Central memory CD8-positive, alpha-beta T cell (primary cell): ENCODE data around the gene C6orf62.
"Not testable (repeated sequence)": the region's sequence is repeated elsewhere in the genome, so short reads cannot be mapped to it uniquely, and the experiment has no call there.

Experiments used
- ATAC-seq: fragments of 150-1000 bp; cut with Tn5 transposase; replicated peaks from 2 replicates; pipeline ENCODE4 v1.10.0; 2022; ENCODE audit warnings: mild to moderate bottlenecking, moderate FRiP score, moderate number of reproducible peaks; ENCODE audit not compliant: poor library complexity, severe bottlenecking; ENCODE audit errors: extremely low read depth
- DNase-seq, 2 donors: peaks; one replicate each; pipeline ENCODE4 v3.0.0; 2021; ENCODE audit warnings: low spot score in 2 of 2
- H3K27ac Mint-ChIP-seq: one replicate; pipeline ENCODE4 v1.8.0; 2022; ENCODE audit warnings: low read depth, mild to moderate bottlenecking, moderate library complexity, mixed read lengths
- H3K27me3 Mint-ChIP-seq: one replicate; pipeline ENCODE4 v1.8.0; 2022; ENCODE audit warnings: mixed read lengths
- H3K36me3 Mint-ChIP-seq: one replicate; pipeline ENCODE4 v1.8.0; 2022; ENCODE audit warnings: mild to moderate bottlenecking, moderate library complexity, mixed read lengths; ENCODE audit not compliant: insufficient read depth
- H3K4me1 Mint-ChIP-seq: one replicate; pipeline ENCODE4 v1.8.0; 2022; ENCODE audit warnings: mixed read lengths
- H3K4me3 Mint-ChIP-seq: one replicate; pipeline ENCODE4 v1.8.0; 2022; ENCODE audit warnings: mild to moderate bottlenecking, moderate library complexity, mixed read lengths
- H3K9me3 Mint-ChIP-seq: one replicate; pipeline ENCODE4 v1.8.0; 2022; ENCODE audit warnings: mixed read lengths

Gene C6orf62

DNA sequence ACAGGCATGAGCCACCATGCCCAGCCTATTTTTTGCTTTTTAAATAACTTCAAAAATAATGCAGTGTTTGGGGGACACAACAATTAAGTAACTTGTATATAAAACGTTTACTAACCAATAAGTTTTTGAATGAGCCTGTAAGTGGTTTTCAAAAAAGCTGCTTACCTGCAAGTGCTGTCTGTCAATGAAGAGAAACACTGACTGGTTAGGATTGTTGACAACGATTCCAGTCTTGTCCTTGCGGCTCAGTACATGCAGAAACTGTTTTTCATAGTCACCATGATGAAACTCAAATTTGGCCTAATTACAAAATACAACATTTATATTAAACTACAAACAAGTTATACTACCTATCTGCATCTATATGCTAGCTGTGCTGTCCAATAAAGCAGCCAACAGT lies 10.3 kb downstream of the C6orf62 start:
- H3K4me1 Mint-ChIP-seq = peaks cover 39% of the 10 kb centered on the region
- no peaks in the 10 kb centered on the region for H3K27me3 Mint-ChIP-seq
- H3K4me3 Mint-ChIP-seq = no peak overlapping the region
- no peak for DNase-seq
- H3K36me3 Mint-ChIP-seq = peaks cover 80% of the 10 kb centered on the region
- H3K9me3 Mint-ChIP-seq = no peaks in the 10 kb centered on the region
- H3K27ac Mint-ChIP-seq = no peak overlapping the region
- no peak for ATAC-seq

GRCh38 chr6:24704468-24704867 lies 14.5 kb downstream of the C6orf62 start:
- H3K9me3 Mint-ChIP-seq = no peaks in the 10 kb centered on the region
- DNase-seq (no peak), ATAC-seq (no peak)
- peaks cover 30% of the 10 kb centered on the region for H3K4me1 Mint-ChIP-seq
- H3K27ac Mint-ChIP-seq = peak overlapping the region; percentile 69
- no peak overlapping the region for H3K4me3 Mint-ChIP-seq
- H3K36me3 Mint-ChIP-seq = peaks cover 63% of the 10 kb centered on the region
- H3K27me3 Mint-ChIP-seq = no peaks in the 10 kb centered on the region

DNA sequence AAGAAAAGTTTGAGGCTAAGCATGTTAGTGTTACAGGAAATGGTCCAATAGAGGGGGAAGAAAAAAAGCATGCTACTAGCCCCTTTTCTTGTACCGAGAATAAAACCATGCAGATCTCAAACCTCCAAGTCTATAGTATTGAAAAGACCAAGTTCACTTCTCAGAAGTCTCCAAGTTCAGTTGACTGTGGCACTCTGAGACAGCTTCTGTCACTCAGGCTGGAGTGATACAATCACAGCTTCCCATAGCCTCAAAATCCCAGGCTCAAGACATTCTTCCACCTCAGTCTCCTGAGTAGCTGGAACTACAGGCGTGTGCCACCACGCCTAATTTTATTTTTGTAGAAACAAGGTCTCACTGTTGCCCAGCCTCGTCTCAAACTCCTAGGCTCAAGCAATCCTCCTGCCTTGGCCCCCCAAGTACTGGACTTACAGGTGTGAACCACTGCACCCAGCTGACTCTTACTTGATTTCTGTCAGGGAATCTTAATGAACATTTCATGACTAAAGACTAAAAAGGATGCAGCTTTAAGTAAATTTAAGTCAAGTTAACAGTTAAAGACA lies 16.2 kb downstream of the C6orf62 start:
- Mint-ChIP-seq H3K36me3 (peaks cover 51% of the 10 kb centered on the region), H3K9me3 (no peaks in the 10 kb centered on the region), H3K4me3 (no peak overlapping the region), H3K27me3 (no peaks in the 10 kb centered on the region), H3K27ac (peak overlapping the region; percentile 69), H3K4me1 (peaks cover 30% of the 10 kb centered on the region)
- ATAC-seq = no peak
- DNase-seq = no peak

DNA sequence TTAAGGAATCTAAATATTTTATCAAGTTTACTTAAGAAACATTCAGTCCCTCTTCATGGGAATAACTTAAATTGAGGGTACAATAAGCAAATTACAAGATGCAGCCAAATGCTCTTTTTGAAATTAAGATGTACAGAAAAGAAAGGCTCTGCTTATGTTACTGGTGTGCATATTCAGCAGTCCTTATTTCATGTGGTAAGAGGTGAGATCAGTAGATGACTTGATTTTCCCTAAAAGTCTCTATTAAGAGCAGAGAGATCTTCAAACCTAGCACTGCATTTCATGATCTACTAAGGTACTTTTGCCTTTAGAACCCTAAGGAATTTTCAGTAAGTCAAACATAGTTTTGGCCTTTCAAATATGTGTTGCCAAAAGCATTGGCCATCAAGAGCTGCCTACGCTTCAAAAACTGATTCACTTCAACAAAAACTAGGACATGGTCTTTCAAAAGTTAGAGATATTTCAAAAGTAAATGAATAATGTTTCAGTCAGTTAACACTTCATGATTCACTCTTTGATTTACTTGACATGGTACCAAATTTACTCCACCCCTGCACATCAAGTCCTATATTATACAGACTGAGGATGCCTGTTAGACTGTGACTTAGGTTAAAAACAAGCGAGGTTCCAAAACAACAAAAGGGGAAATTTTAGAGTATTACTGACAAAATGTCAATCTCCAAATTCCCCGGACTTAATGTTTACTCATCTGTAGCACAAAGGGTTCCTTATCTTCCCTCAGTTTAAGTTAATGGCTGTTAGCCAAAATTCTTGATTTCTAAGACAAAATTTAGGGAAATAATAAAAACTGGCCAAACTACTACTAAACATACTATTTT lies 19.2 kb downstream of the C6orf62 start:
- peaks cover 29% of the 10 kb centered on the region for H3K36me3 Mint-ChIP-seq
- DNase-seq = no peak
- peaks cover 29% of the 10 kb centered on the region for H3K4me1 Mint-ChIP-seq
- H3K4me3 Mint-ChIP-seq = no peak overlapping the region
- H3K9me3 Mint-ChIP-seq = no peaks in the 10 kb centered on the region
- no peak for ATAC-seq
- H3K27me3 Mint-ChIP-seq = no peaks in the 10 kb centered on the region
- H3K27ac Mint-ChIP-seq = peak overlapping the region; percentile 68

DNA sequence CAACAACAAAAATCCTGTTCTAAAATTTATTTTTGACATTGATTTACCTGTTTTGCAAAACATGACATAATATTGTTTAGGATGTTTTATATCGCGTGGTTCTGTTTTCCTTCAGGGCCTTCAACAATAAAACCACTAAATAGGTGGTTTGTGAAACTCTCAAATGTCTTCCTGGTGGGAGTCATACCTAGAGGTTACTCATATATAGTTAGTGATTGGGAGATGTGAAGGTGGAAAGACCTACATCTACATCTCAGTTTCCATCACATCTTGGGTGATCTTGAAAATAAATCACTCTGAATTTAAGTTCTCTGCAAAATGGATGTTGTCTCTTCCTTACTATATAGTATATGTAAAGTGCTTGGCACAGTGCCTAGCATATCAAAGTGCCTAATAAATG lies 22.9 kb downstream of the C6orf62 start:
- DNase-seq (no peak), ATAC-seq (no peak)
- Mint-ChIP-seq H3K4me1 (peaks cover 16% of the 10 kb centered on the region), H3K9me3 (no peaks in the 10 kb centered on the region), H3K4me3 (no peak overlapping the region), H3K27me3 (no peaks in the 10 kb centered on the region), H3K27ac (no peak overlapping the region), H3K36me3 (peaks cover 13% of the 10 kb centered on the region)

GRCh38 chr6:24695635-24696034 lies 23.3 kb downstream of the C6orf62 start:
- H3K4me3 Mint-ChIP-seq, H3K27me3 Mint-ChIP-seq, H3K27ac Mint-ChIP-seq, H3K9me3 Mint-ChIP-seq: not testable (repeated sequence)
- ATAC-seq = peak; percentile 70
- DNase-seq = peak in 1 of 2 donors; percentile 27
- H3K4me1 Mint-ChIP-seq = peaks cover 12% of the 10 kb centered on the region
- H3K36me3 Mint-ChIP-seq = peaks cover 15% of the 10 kb centered on the region

GRCh38 chr6:24694198-24694597 lies 24.8 kb downstream of the C6orf62 start:
- peaks cover 13% of the 10 kb centered on the region for H3K36me3 Mint-ChIP-seq
- ATAC-seq (no peak), DNase-seq (no peak)
- H3K27ac Mint-ChIP-seq = no peak overlapping the region
- H3K4me1 Mint-ChIP-seq = peaks cover 12% of the 10 kb centered on the region
- no peak overlapping the region for H3K4me3 Mint-ChIP-seq
- no peaks in the 10 kb centered on the region for H3K27me3 Mint-ChIP-seq
- H3K9me3 Mint-ChIP-seq = no peaks in the 10 kb centered on the region

DNA sequence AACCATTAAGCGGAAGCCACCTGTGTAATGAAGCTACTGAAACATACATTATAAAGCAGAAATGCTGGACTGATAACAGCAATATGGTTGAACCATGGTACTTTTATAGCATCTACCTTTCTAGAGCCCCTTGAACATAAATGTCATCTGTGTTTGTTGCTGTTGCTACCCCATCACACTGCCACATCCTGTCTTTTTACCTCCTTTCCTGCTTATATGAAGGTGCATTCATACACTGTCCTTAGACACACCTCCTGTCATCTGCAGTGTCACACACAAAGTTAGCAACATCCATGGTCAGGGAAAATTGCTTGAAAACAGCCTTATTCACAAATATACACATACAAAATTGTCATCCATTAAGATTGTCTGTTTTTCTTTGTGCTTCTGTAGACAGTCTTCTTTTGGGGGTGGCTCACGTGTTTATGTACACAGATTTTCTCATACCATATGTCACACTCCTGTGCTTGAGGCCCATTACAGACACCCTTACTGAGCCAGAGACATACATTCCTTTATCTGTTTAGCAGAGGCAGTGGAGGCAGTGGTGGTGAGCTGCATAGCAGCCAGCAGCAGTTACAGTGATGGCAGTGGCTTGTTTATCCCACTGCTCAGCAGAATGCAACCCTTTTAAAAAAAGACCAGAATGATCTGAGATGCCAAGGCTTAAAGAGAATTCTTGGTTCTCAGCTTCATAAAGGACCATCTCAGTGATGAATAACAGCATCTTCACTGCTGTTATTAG lies 25.9 kb downstream of the C6orf62 start:
- Mint-ChIP-seq H3K36me3 (peaks cover 10% of the 10 kb centered on the region), H3K27me3 (no peaks in the 10 kb centered on the region), H3K27ac (no peak overlapping the region), H3K4me3 (no peak overlapping the region), H3K9me3 (no peaks in the 10 kb centered on the region), H3K4me1 (peaks cover 12% of the 10 kb centered on the region)
- DNase-seq = no peak
- no peak for ATAC-seq

DNA sequence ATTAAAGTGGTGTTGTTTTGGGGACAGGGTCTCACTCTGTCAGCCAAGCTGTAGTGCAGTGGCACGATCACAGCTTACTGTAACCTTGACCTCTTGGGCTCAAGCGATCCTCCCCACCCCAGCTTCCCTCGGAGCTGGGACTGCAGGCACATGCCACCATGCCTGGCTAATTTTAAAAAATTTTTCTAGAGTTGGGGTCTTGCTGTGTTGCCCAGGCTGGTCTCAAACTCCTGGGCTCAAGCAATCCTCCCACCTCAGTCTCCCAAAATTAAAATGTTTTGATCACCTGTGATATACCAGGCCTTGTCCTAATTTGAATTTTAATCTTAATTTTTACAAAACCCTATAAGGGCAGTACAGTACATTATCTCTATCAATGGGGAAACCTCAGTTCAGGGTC lies 26.5 kb downstream of the C6orf62 start:
- Mint-ChIP-seq H3K4me3 (no peak overlapping the region), H3K27me3 (no peaks in the 10 kb centered on the region), H3K9me3 (no peaks in the 10 kb centered on the region), H3K27ac (no peak overlapping the region), H3K36me3 (peaks cover 10% of the 10 kb centered on the region), H3K4me1 (peaks cover 12% of the 10 kb centered on the region)
- DNase-seq (no peak), ATAC-seq (no peak)

DNA sequence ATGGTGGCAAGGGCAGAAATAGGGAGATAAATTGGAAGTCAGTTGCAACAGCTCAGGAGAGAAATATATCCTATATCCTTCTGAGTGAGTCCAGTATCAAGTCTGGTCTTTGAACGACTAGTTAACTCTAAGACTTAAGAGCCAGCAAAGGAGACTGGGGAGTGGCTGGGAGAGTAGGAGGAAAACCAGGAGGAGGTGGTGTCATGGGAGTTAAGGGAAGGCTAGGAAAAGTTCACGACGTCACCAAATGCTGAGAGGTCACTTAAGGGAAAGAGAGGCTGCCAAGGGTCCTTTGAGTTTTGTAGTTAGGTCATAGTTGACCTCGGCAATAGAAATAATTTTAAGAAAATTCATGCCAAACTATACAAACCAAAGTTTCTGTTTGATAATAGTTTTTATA lies 27.0 kb downstream of the C6orf62 start:
- Mint-ChIP-seq H3K9me3 (no peaks in the 10 kb centered on the region), H3K27me3 (no peaks in the 10 kb centered on the region), H3K4me3 (no peak overlapping the region), H3K36me3 (peaks cover 12% of the 10 kb centered on the region), H3K4me1 (peaks cover 12% of the 10 kb centered on the region), H3K27ac (no peak overlapping the region)
- DNase-seq (no peak), ATAC-seq (no peak)

DNA sequence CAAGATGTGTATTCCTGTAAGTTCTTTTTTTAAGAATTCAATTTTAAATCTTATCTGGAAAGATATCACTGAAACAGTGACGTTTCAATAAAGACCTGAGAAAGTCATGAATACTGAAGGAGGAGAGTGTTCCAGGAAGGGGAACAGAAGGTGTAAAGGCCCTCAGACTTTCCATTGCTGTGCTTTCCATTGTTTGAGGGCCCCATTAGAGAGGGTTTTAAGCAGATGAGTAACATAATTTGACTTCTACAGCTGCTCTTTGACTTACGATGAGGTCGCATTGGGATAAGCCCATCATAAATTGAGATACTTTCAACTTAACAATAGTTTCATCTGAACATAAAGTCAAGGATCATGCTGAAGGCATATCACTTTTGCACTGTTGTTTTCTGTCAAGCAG lies 27.4 kb downstream of the C6orf62 start:
- Mint-ChIP-seq H3K4me3 (no peak overlapping the region), H3K27ac (no peak overlapping the region), H3K9me3 (no peaks in the 10 kb centered on the region), H3K27me3 (no peaks in the 10 kb centered on the region), H3K36me3 (peaks cover 12% of the 10 kb centered on the region), H3K4me1 (peaks cover 12% of the 10 kb centered on the region)
- ATAC-seq (no peak), DNase-seq (no peak)

DNA sequence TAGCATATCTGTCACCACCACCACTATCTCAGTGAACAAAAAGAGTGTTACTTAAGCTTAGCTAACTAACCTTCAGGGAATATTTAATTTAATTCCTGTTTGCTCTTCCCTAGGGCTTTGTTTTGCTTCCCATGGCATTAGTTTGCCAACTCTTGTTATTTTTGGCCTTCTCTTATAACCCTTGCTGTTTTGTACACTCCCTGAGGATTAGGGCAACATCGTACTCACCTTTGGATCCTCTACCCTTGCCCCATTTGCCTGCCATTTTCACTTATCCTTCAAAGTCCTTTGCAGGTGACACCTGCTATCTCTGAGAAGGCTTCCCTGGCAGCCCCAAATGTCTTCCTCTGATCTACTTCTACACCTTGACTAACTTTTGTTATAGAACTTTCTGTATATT lies 28.4 kb downstream of the C6orf62 start:
- Mint-ChIP-seq H3K4me3 (no peak overlapping the region), H3K27ac (peak overlapping the region; percentile 3), H3K36me3 (peaks cover 10% of the 10 kb centered on the region), H3K9me3 (no peaks in the 10 kb centered on the region), H3K27me3 (no peaks in the 10 kb centered on the region), H3K4me1 (peaks cover 10% of the 10 kb centered on the region)
- ATAC-seq = no peak
- DNase-seq = no peak

DNA sequence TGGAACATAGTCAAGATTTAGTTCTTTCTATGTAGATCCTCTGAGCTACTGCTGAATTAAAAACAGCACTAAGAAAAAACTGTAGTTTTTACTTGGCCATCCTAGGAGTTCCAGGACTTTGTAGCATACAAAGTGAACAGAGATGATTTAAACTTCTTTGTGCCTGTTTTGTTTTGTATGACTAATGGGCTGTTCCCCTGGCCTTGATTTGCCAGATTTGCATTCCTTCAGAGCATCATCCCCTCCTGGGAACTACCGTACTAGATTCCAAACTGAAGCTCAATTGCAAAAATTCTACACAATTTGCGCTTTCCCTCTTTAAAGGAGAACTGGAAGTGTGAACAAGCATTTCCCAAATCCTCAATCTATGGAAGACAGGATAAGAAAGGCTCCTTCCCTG lies 29.0 kb downstream of the C6orf62 start:
- H3K4me3 Mint-ChIP-seq = no peak overlapping the region
- no peak overlapping the region for H3K27ac Mint-ChIP-seq
- DNase-seq (no peak), ATAC-seq (no peak)
- peaks cover 6% of the 10 kb centered on the region for H3K36me3 Mint-ChIP-seq
- H3K27me3 Mint-ChIP-seq = no peaks in the 10 kb centered on the region
- H3K9me3 Mint-ChIP-seq = no peaks in the 10 kb centered on the region
- peaks cover 5% of the 10 kb centered on the region for H3K4me1 Mint-ChIP-seq
